K562 (cell line): Measurements from ENCODE around the gene KLHDC10. TPM values are rescaled to one million over a fixed set of nuclear protein-coding genes. Genes with fewer than 3 reads are reported as not detected.
A peak's percentile ranks its signal among the peaks of the same experiment; 100 is the strongest.

ENCODE experiments used
- HNRNPLL ChIP-seq: fragments of 200-400 bp; formaldehyde crosslinking; IDR thresholded peaks from 2 replicates; pipeline ENCODE4 v1.6.1; 2017; ENCODE audit warnings: low read length, low read depth, mild to moderate bottlenecking; ENCODE audit not compliant: poor library complexity, severe bottlenecking
- JUN ChIP-seq, 2 experiments: sonication (generic) in 1 of 2; formaldehyde crosslinking in 1 of 2; IDR thresholded peaks; 2 replicates each; pipeline versions ENCODE4 v1.6.1 to v1.8.0; 2012 to 2022; ENCODE audit warnings: borderline replicate concordance in 2 of 2, mild to moderate bottlenecking in 2 of 2, improper control_type of control experiment in 1 of 2, low read depth in 1 of 2, low read length in 1 of 2, missing genetic modification reagents in 1 of 2
- MYC ChIP-seq, 2 experiments: fragments of 250-450 bp in 1 of 2; sonication (Bioruptor Pico) in 1 of 2; IDR thresholded peaks; 2 replicates each; pipeline versions ENCODE4 v1.5.1 to v1.6.1; 2012 to 2021; ENCODE audit warnings: low read depth in 2 of 2, borderline replicate concordance in 1 of 2, improper control_type of control experiment in 1 of 2, low read length in 1 of 2, mild to moderate bottlenecking in 1 of 2, moderate library complexity in 1 of 2
- PHF8 ChIP-seq: fragments of 200-600 bp; sonication (generic); IDR thresholded peaks from 2 replicates; pipeline ENCODE4 v1.6.1; 2012; ENCODE audit warnings: mixed run types, mild to moderate bottlenecking, inconsistent platforms, low read length, moderate library complexity, borderline replicate concordance
- RB1 ChIP-seq: fragments of 450-650 bp; IDR thresholded peaks from 2 replicates; pipeline ENCODE4 v1.6.1; 2017; ENCODE audit warnings: low read depth, mild to moderate bottlenecking
- RCOR1 ChIP-seq, 2 experiments: IDR thresholded peaks; 2 replicates each; pipeline ENCODE4 v1.6.1; 2012; ENCODE audit warnings: low read depth in 2 of 2, low read length in 2 of 2, borderline replicate concordance in 1 of 2, improper control_type of control experiment in 1 of 2
- SETDB1 ChIP-seq: IDR thresholded peaks from one replicate; pipeline ENCODE4 v1.6.1; 2012; ENCODE audit warnings: low read length, control low read depth, inconsistent platforms
- TAF1 ChIP-seq: IDR thresholded peaks from 2 replicates; pipeline ENCODE4 v1.6.1; 2011; ENCODE audit warnings: mild to moderate bottlenecking, low read length, moderate library complexity; ENCODE audit not compliant: insufficient read depth, control insufficient read depth, severe bottlenecking; ENCODE audit errors: extremely low read depth
- TEAD1 ChIP-seq, 2 experiments: fragments of 450-650 bp in 1 of 2; sonication (generic) in 1 of 2; formaldehyde crosslinking; IDR thresholded peaks; 2 replicates each; pipeline versions ENCODE4 v1.4.0 to v1.8.0; 2020 to 2022; ENCODE audit warnings: mild to moderate bottlenecking in 2 of 2, missing genetic modification reagents in 1 of 2
- TRIM28 ChIP-seq: fragments of 450-650 bp; IDR thresholded peaks from 2 replicates; pipeline ENCODE4 v1.6.1; 2017
- USF1 ChIP-seq: sonication (generic); formaldehyde crosslinking; IDR thresholded peaks from 2 replicates; pipeline ENCODE4 v1.9.0; 2022; ENCODE audit warnings: mild to moderate bottlenecking, missing genetic modification reagents
- WHSC1 ChIP-seq: IDR thresholded peaks from one replicate; pipeline ENCODE4 v1.6.1; 2012; ENCODE audit warnings: low read length, control low read depth, inconsistent platforms
- XRCC5 ChIP-seq: fragments of 200-400 bp; formaldehyde crosslinking; IDR thresholded peaks from 2 replicates; pipeline ENCODE4 v1.6.1; 2017; ENCODE audit warnings: low read depth, mild to moderate bottlenecking, low read length
- ZFP91 ChIP-seq: sonication (generic); formaldehyde crosslinking; IDR thresholded peaks from 2 replicates; pipeline ENCODE4 v1.8.0; 2022; ENCODE audit warnings: mild to moderate bottlenecking, missing genetic modification reagents
- ZNF12 ChIP-seq: sonication (generic); formaldehyde crosslinking; IDR thresholded peaks from 2 replicates; pipeline ENCODE4 v1.4.0; 2020; ENCODE audit warnings: mild to moderate bottlenecking, missing genetic modification reagents
- ZNF134 ChIP-seq: fragments of 250-450 bp; sonication (Bioruptor Pico); conservative IDR thresholded peaks from 2 replicates; pipeline ENCODE4 v1.4.0; 2020
- ZNF143 ChIP-seq: sonication (generic); formaldehyde crosslinking; IDR thresholded peaks from 2 replicates; pipeline ENCODE4 v1.9.0; 2022; ENCODE audit warnings: mild to moderate bottlenecking, missing genetic modification reagents
- ZNF263 ChIP-seq: sonication (generic); formaldehyde crosslinking; IDR thresholded peaks from 2 replicates; pipeline ENCODE4 v1.8.0; 2022; ENCODE audit warnings: mild to moderate bottlenecking, missing genetic modification reagents, borderline replicate concordance
- ZNF57 ChIP-seq: fragments of 450-650 bp; formaldehyde crosslinking; IDR thresholded peaks from 2 replicates; pipeline ENCODE4 v1.4.0; 2020; ENCODE audit warnings: mild to moderate bottlenecking, moderate library complexity
- ZNF592 ChIP-seq: fragments of 450-650 bp; IDR thresholded peaks from 2 replicates; pipeline ENCODE4 v1.6.1; 2017; ENCODE audit warnings: antibody characterized with exemption, mild to moderate bottlenecking
- polyA plus RNA-seq, 8 experiments: library from polyadenylated mRNA; depleted of rRNA in 4 of 8; stranded (reverse) in 5 of 8; unstranded in 3 of 8; fragments of >200 nt; fragmentation: Nextera tagmentation in 2 of 8; fragmentation: Illumina TruSeq in 1 of 8; extraction: Ambion mirVana in 2 of 8; extraction: Trizol in 1 of 8; gene quantifications; 2 replicates each; pipeline versions ENCODE4 v1.2.1 to v1.2.3, GENCODE V29; 2011 to 2014; ENCODE audit warnings: inconsistent platforms in 1 of 8, missing spikeins in 1 of 8
- total RNA-seq, 7 experiments: library from RNA; depleted of rRNA in 6 of 7; stranded (reverse); fragments of >200 nt in 6 of 7; fragmentation: Illumina TruSeq in 2 of 7; extraction: Trizol in 2 of 7; gene quantifications; 2 replicates each; pipeline versions ENCODE4 v1.2.1 to v1.2.3, GENCODE V29; 2011 to 2021; ENCODE audit warnings: low replicate concordance in 1 of 7

The KLHDC10 gene
- total and polyA plus RNA-seq, 9 of the 15 experiments (the other 6 are each of a cell fraction or from before 2014, with no cell fraction given) = 9.8 to 80.5 (median 31.4) TPM

- TF ChIP-seq USF1 (CRISPR knock-in tag) = peak; percentile 30; the same call in 1 of the 2 replicates
- TF ChIP-seq ZNF12 = peak; percentile 71; the same call in 1 of the 2 replicates
- TF ChIP-seq HNRNPLL = peak; percentile 17
- no peak for TF ChIP-seq JUN (IDR thresholded peaks at IDR 0.05; ENCODE audit: borderline replicate concordance, low read depth, low read length)
- TF ChIP-seq JUN (CRISPR knock-in tag; IDR thresholded peaks at IDR 0.05; ENCODE audit: borderline replicate concordance) = peak; percentile 90
- TF ChIP-seq TEAD1 (CRISPR knock-in tag; IDR thresholded peaks at IDR 0.05) = peak in 1 of 2 experiments; percentile 87; a peak in 2 of 4 replicates
- peak; percentile 76 for TF ChIP-seq ZNF263
- no peak for TF ChIP-seq ZNF134 (CRISPR knock-in tag)
- TF ChIP-seq RCOR1 (IDR thresholded peaks at IDR 0.05; ENCODE audit: borderline replicate concordance in 1 of 2, low read depth in 2 of 2, low read length in 2 of 2) = peak in 1 of 2 experiments; percentile 40; a peak in 2 of 4 replicates
- TF ChIP-seq RB1 = peak; percentile 46; the same call in 1 of the 2 replicates
- no peak for TF ChIP-seq TRIM28
- TF ChIP-seq ZNF57 (CRISPR knock-in tag) = no peak
- TF ChIP-seq MYC (IDR thresholded peaks at IDR 0.05; ENCODE audit: low read depth, low read length) = peak; percentile 37; the same call in 1 of the 2 replicates
- 0 out of 2 replicates have a peak, but pooled peaks have one; percentile 52 for TF ChIP-seq MYC (CRISPR knock-in tag; IDR thresholded peaks at IDR 0.05; ENCODE audit: borderline replicate concordance, low read depth)
- peak; percentile 29 for TF ChIP-seq TAF1
- no peak for TF ChIP-seq ZFP91
- TF ChIP-seq WHSC1 = peak; percentile 25
- peak; percentile 84 for TF ChIP-seq ZNF592
- TF ChIP-seq PHF8 = peak; percentile 69; the same call in 1 of the 2 replicates
- peak; percentile 33 for TF ChIP-seq SETDB1
- TF ChIP-seq ZNF143 (CRISPR knock-in tag) = peak; percentile 49; the same call in 1 of the 2 replicates
- peak; percentile 17; the same call in 1 of the 2 replicates for TF ChIP-seq XRCC5
Measured at GRCh38 chr7:130141161-130141883, 71.0 kb downstream of the KLHDC10 start (continued).
